Stimulated activated CD8-positive, alpha-beta memory T cell treated with anti-CD3 and anti-CD28 coated beads, Interleukin-15, amount 100 ng/mL, for 1 hour (primary cell): Measurements from ENCODE around the gene CNTN4.

Experiments
- DNase-seq: peaks from one replicate; pipeline ENCODE4 v3.0.0-alpha.2; 2020; ENCODE audit warnings: low read depth

The CNTN4 gene

DNA sequence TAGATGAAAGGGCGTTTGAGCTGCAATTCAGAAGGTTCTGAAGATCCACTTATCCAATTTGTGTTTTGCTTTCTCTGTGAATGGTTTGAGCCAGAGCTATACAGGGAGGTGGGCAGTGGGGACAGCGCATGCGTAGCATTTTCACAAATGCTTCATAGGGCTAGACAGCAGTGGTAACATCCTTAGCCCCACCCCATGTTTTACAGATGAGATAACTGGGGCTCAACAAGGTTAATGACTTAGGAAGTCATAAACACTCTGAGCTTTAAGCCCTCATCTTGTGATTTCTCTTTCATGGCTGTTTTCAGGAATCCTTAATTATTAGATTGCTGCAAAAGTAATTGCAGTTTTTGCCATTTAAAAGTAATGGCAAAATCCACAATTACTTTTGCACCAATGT, 602.8 kb downstream of the CNTN4 start:
- DNase-seq = no peak

DNA sequence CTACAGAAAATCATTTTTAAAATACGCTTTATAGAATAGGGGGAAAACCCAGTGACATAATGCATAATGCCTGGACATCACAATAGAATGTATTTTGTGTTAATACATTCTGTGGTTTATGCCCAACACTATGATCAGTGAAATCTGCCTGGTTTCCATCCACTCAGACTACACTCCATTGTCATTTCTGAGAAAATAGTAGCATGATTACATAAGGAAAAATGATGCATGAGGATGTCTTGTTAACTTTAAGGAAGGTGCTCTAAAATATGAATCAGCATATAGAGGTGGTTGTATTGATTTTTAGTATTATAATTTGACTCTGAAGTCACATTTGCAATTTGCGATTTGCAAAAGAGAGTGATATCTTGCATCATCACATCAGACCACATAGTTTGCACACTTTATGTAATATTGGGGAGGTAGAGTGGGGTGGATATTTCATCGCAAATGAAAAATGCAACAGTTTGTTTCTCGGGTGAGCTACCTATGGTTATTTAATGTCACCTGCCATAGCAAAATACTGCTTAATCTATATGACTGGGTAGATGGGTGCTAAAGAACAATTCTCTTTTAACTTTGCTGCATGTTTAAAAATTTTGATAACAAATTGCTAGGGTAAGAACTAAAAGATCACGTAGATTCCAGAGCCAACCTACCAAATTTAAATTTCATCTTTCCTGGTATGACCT, 607.6 kb downstream of the CNTN4 start:
- DNase-seq = no peak

DNA sequence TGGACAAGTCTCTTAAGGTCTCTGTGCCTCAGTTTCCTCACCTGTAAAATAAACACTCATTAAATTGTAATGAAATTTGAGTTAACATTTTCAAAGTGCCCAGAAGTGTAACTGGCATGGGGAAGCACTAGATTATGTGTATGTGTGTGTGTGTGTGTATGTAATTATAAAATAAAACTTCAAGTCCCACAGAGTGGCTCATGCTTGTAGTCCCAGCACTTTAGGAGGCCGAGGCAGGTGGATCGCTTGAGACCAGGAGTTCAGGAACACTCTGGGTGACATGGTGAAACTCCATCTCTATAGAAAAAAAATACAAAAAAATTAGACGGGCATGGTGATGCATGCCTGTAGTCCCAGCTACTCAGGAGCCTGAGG, 608.2 kb downstream of the CNTN4 start:
- DNase-seq = no peak

DNA sequence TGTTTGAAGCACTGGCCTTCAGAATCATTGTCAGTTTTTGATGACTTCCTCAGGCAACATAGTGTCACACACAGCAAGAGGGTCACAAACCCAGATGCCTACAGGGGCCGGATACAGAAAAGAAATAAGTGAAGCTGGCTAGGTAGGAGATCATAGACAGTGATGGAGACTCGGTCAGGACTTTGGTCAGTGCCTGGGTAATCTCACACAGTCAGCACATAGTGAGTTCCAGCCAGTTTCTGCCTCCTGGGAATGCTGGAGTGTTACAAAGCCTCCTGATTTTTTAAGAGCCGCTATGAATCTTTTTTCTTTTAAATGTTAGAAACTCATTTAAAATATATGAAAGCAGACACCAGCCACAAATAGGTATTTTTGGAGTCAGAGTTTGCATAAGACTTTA, 612.4 kb downstream of the CNTN4 start:
- DNase-seq = no peak

DNA sequence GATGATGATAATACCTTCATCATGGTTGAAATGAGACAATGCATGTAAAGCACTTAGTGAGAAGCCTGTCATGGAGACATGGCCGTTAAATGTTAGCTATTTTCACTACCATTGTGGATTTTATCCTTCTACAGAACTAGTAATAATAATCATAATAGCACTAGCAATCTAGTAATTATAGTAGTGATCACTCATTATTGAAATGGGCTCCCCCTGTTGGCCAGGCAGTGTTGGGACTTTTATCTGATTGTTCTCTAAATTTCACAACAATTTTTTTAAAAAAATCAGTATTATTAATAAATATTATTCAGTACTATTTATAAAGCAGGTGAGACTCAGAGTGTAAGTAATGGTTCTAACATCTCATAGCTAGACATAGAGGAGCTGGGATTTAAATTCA, 615.3 kb downstream of the CNTN4 start:
- DNase-seq = no peak

DNA sequence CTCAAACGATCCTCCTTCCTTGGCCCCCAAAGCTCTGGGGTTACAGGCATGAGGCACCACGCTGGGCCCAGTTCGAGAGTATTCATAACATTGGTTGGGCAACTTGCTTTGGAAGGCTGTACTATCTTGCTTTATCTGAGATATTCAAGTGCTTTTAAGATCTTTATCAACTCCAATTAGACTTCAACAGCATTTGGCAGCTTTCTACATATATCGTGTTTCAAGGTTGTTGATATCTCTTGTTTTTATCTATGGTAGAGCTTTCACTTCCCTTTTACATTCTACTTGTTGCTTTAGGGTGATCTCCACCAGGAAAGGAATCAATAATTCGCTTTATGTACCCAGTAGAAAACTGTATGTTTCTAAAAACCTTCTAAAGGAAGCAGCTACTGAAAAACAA, 616.2 kb downstream of the CNTN4 start:
- no peak for DNase-seq

DNA sequence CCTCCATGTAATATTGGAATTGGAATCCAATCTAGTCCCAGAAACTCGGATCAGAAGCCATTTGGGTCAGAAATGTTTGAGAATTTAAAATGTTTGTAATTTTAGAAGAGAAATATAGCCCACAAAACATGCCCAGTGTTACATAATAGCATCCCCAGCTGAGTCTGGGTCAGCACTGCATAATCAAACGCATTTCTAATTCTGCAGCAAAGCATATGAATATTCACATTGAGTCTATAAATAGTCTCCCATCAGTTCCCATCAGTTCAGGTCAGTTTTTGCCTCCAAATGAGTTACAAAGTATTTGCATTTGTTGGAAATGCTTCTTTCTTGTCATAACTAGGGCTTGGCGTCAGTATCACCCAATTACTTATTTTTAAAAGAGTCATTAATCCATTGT, 628.4 kb downstream of the CNTN4 start:
- DNase-seq = no peak

DNA sequence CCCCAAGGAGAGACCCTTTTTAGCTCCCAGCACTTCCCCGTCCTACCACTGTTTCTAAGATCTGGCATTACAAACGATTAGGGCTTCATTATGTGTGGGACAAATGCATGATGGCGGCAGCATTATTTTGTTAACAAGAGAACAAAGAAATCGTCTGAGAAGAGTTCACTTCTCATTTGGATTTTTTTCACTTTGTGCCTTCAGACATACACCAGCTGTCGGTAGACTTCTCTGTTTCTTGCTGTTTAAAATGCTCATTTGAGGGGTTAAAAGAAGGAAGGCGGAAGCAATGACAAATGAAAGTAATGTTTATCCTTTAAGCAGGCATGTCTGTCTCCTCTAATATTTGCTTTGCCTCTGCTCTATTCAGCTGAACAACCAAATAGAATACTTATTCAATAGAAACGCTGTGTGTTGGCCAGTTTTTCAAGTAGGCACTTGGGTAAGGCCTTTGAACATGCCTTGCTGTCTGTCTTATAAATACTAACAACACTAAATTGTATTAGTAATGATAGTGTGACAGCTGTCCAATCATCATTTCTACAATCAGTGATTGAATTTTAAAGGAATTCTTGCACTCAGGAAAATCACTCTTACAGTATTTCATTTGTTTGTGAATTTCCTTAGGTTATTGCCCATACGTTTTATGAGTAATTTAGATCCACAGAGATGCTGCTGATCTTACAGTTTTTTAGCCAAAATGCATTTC, 629.1 kb downstream of the CNTN4 start:
- no peak for DNase-seq

DNA sequence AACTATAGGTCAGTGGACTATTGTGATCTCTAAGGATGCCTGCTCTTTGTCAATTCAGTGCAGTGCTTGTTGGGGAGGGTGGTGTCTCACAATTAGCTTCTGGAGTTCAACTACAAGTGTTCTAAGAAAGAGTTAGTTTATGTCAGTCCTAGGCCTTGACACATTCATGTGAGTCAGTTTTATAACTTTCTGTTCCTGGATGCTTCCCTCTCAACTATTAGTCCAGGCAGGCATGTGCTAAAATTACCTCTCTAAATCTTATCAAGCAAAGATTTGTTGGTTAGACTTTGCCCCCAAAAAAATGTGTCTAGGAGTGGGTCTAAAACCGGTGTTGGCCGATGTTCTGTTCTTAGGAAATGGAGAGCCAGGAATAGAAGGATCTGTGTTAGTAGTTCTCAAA, 633.2 kb downstream of the CNTN4 start:
- no peak for DNase-seq

DNA sequence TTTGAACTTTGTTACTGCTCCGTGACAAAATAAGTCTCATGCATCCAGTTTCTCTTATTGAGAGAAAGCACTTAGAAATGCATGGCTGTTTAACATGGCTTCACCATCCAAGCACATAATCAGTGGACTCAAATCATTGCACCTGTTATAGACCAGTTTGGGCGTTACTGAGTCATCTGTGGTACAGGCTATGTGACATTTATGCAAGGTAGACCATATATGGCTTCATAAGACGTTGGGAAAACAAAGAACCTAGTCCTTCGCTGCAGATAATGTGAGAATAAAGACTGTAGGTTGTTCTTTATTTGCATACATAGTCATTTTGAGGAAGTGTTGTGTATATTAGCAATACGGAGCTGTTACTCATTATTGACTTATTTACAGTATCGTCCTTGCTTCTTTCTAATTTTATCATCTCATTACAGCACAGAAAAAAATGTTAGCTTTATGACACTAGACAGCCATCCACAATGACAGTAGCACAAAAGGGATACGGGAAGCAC, 636.8 kb downstream of the CNTN4 start:
- no peak for DNase-seq

DNA sequence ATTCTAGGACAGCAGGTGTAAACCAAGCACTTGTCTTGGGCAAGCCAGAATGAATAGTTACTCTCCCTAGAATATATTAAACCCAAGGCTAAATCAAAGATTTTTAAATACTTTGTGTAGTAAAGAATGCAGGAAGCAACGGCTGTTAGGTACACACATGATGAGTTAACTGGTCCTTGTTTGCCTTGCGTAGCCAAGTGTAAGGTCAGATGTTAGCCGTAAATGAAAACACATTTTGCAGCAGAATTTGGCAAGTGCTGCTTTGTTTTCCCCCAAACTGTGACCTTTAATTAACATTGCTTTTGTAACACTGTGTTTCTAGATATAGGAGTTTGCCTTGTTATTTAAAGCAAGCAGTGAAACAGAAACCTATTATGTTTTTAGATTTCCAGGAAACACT, 642.9 kb downstream of the CNTN4 start:
- no peak for DNase-seq

DNA sequence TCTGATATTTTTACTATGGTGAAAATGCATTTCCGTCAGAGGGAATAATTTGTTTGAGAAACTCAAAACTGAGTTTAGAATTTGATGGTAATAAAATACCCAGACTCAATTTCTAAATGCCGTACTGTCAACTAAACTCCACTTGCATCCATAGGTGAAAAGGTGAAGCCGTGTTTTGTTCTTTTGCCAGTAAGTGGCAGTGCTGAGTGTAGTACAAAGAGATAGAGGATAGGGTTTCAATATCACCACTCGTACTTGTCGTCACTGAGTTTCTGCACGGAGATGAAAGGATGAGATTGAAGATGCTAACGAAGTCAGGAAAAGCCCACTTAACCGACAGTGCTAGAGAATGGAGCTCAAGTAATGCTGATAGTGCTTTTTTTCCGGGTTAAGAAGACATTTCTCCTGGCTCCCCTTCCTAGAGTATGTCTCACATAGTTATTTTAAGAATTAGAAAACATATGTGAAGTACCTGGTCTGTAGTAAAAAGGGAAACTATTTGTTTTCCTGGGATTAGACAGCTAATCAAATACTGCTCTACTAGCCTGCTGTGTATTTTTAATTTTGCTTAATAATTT, 666.4 kb downstream of the CNTN4 start:
- no peak for DNase-seq

DNA sequence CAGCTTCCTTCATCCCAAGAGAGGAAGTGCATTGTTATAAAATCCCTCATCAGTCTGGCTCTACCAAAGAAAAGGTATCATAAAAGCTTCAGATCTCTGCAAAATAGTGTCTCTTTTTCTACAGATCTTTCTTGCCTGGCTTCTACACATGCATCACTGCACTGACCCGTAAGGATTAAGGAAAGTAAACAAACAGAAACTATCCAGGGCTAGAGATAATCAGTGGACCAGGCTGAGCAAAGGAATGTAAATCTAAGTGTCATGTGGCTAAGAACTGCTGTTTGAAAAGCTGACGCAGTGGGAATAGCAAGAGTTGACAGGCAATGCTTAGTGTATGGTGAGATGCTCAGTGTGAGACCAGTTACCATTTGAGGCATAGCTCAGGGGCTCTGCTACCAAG, 671.8 kb downstream of the CNTN4 start:
- DNase-seq = no peak

DNA sequence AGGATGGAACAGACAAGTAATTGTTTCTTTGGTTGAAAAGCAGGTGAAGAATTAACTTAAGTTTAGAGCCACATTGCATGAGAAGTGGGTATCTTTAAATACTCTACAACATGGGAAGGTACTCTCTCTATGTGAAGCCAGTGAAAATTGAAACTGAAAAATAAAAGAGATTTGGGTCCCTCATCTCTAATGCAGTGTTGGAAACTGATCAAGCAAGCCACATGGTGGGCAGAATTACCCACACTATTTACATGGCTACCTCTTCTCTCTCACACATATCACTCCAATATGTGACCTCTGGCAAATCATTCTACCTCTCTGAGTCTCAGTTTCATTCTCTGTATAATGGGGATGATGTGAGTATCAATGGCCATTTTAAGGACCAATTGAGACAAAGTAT, 672.5 kb downstream of the CNTN4 start:
- no peak for DNase-seq

DNA sequence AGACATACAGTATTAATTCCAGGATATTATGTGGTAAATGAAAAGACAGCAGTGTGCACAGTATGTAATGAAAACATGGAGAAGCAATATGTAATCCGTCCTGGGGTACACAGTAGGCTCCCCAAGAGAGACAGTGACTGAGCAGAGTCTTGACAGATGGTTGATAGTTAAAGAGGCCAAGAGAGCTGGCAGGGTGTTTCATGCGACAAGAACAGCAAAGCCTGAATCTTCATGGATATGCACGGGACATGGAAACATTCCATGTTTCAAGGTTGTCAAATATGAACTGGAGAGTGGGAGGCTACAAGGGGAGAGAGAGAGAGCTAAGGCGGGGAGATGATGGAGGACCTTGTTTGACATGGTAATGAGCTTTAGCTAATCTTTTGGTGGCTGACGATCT, 673.1 kb downstream of the CNTN4 start:
- DNase-seq = no peak

DNA sequence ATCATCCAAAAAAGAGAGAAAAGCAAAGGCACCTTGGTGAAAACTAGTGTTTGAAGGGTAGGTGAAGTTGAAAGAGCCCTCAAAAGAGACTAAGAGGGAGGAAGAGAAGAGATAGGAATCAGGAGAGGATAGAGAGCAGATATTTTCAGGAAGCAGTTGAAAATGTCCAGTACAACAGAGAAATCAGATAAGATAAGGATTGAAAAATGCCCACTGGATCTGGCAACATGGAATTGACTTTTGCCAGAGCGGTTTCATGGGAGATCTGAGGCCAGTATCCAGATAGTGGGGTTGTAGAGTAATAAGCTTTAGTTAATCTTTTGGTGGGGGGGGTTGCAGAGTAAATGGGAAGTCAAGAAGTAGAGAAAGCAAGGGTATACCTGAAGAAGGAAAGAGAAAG, 674.1 kb downstream of the CNTN4 start:
- no peak for DNase-seq

DNA sequence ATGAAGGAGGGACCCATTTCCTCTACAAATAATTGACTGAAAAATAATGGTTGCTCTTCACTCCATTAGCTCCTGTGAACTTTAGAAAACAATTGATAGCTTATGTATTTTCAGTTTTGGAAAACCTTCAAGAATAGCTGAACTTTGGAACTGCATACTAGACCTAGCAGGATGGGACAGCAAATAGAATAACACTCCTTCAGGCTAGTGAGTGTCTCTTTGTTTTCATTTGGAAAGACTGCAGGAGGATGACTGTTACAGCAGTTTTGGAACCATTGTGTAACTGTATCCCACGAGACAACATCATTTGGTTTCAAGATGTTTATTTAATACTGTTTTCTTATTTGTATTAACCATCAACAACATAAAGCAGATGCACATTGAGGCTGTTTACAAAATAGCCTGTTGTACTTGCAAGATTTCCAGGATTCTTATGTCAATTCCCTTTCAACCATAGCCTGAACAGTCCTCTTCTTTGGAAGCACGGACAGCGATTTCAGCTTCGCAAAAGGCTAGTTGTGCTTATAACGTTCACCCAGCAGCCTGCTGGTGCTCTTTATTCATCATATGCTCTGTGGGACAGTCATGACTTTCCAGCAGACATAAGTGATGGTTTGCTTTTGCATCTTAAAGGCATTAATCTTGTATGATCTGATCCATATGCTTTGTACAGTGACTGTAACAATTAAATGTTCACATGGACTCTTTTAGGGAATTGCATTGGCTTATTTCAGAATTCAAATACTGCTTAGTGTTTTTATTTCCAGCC, 676.0 kb downstream of the CNTN4 start:
- no peak for DNase-seq

DNA sequence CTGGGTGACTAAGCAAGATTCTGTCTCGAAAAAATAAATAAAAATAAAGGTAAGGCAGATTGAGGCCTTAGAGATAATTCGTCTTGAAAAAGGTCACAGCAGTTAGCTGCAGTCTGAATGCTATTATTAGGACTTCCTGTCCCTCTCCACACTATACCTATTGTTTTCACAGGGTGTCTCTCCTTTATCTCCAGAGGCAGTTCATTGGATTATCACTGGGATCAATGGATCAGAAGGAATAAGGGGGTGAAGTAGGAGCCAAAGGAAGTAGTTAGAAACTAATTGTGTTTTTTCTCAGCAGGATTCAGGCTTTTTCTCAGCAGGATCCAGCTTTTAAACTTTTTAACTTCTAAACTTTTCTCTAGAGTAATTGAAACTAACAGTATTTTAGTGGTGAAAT, 684.6 kb downstream of the CNTN4 start:
- no peak for DNase-seq

DNA sequence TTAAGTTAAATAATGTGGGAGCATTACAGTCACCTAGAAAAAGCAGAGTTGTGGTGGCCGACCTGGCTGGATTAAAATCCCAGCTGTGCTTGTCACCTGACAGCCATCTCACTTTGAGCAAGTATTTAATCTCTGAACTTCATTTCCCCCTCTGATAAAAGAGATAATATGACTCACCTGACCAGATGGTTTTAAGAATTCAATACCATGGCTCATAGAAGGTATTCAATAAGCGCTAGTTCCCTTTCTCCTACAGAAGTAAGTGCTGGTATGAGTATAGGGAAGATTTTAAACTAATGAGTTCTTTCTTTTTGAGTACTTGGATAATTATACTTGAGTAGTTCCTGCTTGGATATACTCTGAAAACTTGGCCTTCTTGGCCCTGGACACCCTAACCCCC, 686.0 kb downstream of the CNTN4 start:
- DNase-seq = no peak

DNA sequence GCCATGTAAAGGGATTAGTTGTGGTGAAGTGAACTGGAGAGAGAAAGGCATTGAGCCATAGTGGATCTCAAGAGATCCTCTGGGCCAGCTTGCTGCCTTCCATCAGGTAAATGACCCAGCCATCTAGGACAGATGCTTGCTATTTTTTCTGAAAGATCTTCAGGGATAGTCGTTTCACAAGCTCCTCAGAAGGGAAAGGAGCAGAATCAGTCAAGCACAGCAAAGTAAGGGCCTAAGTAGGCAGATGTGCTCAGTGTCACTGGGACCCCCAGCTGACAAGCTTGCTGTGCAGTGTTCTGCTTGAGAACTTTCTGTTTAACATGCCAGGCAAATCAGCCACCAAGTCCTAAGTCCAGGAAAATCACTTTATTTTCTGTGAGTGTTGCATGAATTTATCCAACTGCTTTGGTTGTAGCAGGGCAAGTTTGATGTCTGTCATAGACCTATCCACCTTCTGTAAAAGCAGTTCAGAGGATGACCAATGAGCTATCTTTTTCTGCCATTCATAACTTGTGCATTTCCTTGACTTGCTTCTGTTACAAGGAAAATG, 691.7 kb downstream of the CNTN4 start:
- no peak for DNase-seq

DNA sequence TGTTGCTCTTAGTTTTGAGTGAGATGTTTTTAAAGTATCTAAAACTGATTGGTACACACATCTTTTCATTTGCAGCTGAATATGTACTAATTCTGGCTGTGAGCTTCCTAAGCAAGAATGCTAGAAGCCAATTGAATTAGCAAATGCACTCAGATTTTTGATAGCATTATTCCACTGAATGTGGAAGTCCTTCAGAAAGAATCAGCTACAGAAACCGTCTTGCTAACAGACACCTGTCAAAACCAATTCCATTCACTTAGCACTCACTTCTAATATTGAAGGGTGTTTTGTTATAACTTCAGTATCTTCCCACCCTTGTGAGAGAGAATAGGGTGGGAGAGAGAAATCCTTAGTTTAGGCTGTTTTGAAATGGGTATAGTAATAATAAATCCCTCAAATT, 693.8 kb downstream of the CNTN4 start:
- no peak for DNase-seq

DNA sequence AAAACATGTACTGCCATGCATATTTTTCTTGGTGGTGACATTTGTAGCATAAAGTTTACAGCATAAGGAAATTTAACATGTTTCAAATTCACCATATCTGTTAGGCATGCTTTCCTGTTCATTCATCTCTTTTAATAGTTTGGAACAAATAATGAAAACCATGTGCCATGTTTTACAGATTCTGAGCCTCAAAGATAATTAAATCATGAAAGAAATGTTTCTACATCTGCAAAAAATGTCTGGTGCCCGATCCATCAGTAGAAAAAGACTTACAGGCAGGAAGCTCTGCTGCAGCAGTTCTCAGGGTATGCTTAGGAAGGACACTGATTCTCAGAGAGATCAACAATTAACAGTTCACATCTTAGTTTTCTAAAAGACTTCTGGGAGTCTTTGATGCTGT, 695.3 kb downstream of the CNTN4 start:
- no peak for DNase-seq

DNA sequence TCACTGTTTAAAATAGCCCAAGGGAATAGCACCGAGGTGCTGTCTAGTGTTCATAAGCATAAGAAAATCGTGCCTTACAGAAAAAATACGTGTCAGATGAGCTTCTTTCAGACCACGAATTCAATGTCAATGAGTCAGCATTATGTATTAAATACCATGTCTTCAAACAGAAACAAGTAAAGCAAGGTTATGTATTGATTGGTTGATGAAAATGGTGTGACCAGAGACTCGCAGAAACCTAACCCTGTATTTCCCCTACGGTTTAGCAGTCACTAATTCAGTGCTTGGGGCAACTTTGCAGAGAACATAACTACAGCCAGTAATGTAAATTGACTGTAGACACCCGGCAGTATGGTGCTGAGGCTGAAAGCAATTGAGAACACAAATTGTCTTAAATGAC, 703.8 kb downstream of the CNTN4 start:
- DNase-seq = no peak
